K562 (cell line): ENCODE data around the gene ZDHHC18. TPM values are rescaled to one million over a fixed set of nuclear protein-coding genes. Genes with fewer than 3 reads are reported as not detected.

Source experiments
- LEF1 ChIP-seq: fragments of 450-650 bp; IDR thresholded peaks from 2 replicates; pipeline ENCODE4 v1.6.1; 2016; ENCODE audit warnings: mild to moderate bottlenecking
- TSC22D4 ChIP-seq: fragments of 450-650 bp; IDR thresholded peaks from 2 replicates; pipeline ENCODE4 v1.6.1; 2016; ENCODE audit warnings: missing genetic modification characterization, missing biosample characterization, control low read depth
- ZNF586 ChIP-seq: fragments of 450-650 bp; formaldehyde crosslinking; conservative IDR thresholded peaks from 2 replicates; pipeline ENCODE4 v1.4.0; 2020; ENCODE audit warnings: mild to moderate bottlenecking, moderate library complexity
- polyA plus RNA-seq, 8 experiments: library from polyadenylated mRNA; depleted of rRNA in 4 of 8; stranded (reverse) in 5 of 8; unstranded in 3 of 8; fragments of >200 nt; fragmentation: Nextera tagmentation in 2 of 8; fragmentation: Illumina TruSeq in 1 of 8; extraction: Ambion mirVana in 2 of 8; extraction: Trizol in 1 of 8; gene quantifications; 2 replicates each; pipeline versions ENCODE4 v1.2.1 to v1.2.3, GENCODE V29; 2011 to 2014; ENCODE audit warnings: inconsistent platforms in 1 of 8, missing spikeins in 1 of 8
- total RNA-seq, 7 experiments: library from RNA; depleted of rRNA in 6 of 7; stranded (reverse); fragments of >200 nt in 6 of 7; fragmentation: Illumina TruSeq in 2 of 7; extraction: Trizol in 2 of 7; gene quantifications; 2 replicates each; pipeline versions ENCODE4 v1.2.1 to v1.2.3, GENCODE V29; 2011 to 2021; ENCODE audit warnings: low replicate concordance in 1 of 7
- TF ChIP-seq, protein P1 (sequence below), 2 experiments: IDR thresholded peaks in 1 of 2; conservative IDR thresholded peaks in 1 of 2; 2 replicates each; pipeline ENCODE4 v1.6.1; 2016; ENCODE audit warnings: low read depth in 2 of 2, mild to moderate bottlenecking in 1 of 2, missing compliant biosample characterization in 1 of 2, missing genetic modification characterization in 1 of 2, moderate library complexity in 1 of 2
- TF ChIP-seq, protein P2 (sequence below): conservative IDR thresholded peaks from 2 replicates; pipeline ENCODE4 v1.6.1; 2011; ENCODE audit warnings: low read depth, mild to moderate bottlenecking, low read length; ENCODE audit not compliant: control insufficient read depth
- TF ChIP-seq, protein P3 (sequence below): fragments of 250-450 bp; sonication (Bioruptor Pico); IDR thresholded peaks from 2 replicates; pipeline ENCODE4 v1.4.0; 2020
- TF ChIP-seq, protein P4 (sequence below): fragments of 450-650 bp; conservative IDR thresholded peaks from 2 replicates; pipeline ENCODE4 v1.6.1; 2016; ENCODE audit warnings: missing genetic modification characterization, low read depth, mild to moderate bottlenecking, control low read depth, missing compliant biosample characterization
- TF ChIP-seq, protein P5 (sequence below), 3 experiments: IDR thresholded peaks in 2 of 3; conservative IDR thresholded peaks in 1 of 3; 2 replicates each; pipeline ENCODE4 v1.5.1; 2011 to 2012; ENCODE audit warnings: low read length in 3 of 3, mild to moderate bottlenecking in 3 of 3, control low read depth in 2 of 3, improper control_type of control experiment in 1 of 3, inconsistent platforms in 1 of 3, low read depth in 1 of 3, mixed read lengths in 1 of 3, moderate library complexity in 1 of 3; ENCODE audit not compliant: insufficient read depth in 2 of 3
- TF ChIP-seq, protein P6 (sequence below): sonication (generic); formaldehyde crosslinking; IDR thresholded peaks from 2 replicates; pipeline ENCODE4 v1.8.0; 2022; ENCODE audit warnings: missing genetic modification reagents, mild to moderate bottlenecking, moderate library complexity, borderline replicate concordance

Gene ZDHHC18
- total and polyA plus RNA-seq, 9 of the 15 experiments (the other 6 are each of a cell fraction or from before 2014, with no cell fraction given), result 0.42 to 35.6 (median 15.8) TPM

DNA sequence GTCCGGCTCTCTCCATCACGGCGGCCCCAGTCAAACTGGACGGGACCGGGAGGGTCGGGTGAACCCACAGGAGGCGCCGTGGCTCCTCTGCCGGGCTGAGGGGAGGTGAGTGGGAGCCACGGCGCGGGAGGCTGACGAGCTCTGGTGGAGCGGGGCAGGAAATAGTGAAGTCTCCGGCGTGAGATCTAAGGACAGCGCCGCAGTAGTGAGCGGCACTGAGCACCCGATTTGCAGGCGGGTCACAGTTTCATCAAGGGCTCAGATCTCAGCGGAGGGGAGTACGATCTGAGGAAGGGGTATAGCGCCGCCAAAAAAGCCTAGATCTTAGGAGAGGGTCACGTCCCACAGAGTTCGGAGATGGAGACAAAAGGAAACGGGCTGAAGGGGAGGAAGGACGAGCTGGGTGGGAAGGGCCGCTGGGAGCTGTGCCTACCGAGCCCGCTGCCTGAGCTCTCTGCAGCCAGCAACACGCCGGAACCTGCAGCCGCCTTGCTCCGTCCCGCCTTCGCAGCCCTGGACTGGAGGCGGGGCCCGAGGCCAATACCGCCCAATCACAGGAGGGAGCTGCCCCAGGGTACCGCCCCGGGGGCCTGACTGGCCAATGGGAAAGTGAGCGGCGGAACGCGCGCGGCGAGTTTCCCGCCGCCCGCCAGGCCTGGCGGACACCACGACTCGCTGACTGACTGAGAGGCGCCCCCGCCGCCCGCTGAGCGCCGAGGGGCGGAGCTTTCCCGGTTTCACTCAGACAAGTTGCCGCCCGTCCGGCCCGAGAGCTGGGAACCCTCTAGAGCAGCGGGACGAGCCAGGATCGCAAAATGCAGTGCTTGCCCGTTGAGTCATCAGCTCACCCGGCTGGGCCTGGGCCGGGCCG lies 38.4 kb downstream of the ZDHHC18 start (continued):
- TF ChIP-seq, protein P1, sequence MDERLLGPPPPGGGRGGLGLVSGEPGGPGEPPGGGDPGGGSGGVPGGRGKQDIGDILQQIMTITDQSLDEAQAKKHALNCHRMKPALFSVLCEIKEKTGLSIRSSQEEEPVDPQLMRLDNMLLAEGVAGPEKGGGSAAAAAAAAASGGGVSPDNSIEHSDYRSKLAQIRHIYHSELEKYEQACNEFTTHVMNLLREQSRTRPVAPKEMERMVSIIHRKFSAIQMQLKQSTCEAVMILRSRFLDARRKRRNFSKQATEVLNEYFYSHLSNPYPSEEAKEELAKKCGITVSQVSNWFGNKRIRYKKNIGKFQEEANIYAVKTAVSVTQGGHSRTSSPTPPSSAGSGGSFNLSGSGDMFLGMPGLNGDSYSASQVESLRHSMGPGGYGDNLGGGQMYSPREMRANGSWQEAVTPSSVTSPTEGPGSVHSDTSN (CRISPR knock-in tag; IDR thresholded peaks at IDR 0.05; ENCODE audit: low read depth), result 0 out of 2 replicates have a peak, but pooled peaks have one; percentile 25
- TF ChIP-seq, protein P1 (tag; conservative IDR thresholded peaks at IDR 0.05; ENCODE audit: low read depth), result peak; percentile 64; the same call in 1 of the 2 replicates
- TF ChIP-seq, protein P2, sequence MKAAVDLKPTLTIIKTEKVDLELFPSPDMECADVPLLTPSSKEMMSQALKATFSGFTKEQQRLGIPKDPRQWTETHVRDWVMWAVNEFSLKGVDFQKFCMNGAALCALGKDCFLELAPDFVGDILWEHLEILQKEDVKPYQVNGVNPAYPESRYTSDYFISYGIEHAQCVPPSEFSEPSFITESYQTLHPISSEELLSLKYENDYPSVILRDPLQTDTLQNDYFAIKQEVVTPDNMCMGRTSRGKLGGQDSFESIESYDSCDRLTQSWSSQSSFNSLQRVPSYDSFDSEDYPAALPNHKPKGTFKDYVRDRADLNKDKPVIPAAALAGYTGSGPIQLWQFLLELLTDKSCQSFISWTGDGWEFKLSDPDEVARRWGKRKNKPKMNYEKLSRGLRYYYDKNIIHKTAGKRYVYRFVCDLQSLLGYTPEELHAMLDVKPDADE, result no peak; the same call in 1 of the 2 replicates
- TF ChIP-seq, protein P3, sequence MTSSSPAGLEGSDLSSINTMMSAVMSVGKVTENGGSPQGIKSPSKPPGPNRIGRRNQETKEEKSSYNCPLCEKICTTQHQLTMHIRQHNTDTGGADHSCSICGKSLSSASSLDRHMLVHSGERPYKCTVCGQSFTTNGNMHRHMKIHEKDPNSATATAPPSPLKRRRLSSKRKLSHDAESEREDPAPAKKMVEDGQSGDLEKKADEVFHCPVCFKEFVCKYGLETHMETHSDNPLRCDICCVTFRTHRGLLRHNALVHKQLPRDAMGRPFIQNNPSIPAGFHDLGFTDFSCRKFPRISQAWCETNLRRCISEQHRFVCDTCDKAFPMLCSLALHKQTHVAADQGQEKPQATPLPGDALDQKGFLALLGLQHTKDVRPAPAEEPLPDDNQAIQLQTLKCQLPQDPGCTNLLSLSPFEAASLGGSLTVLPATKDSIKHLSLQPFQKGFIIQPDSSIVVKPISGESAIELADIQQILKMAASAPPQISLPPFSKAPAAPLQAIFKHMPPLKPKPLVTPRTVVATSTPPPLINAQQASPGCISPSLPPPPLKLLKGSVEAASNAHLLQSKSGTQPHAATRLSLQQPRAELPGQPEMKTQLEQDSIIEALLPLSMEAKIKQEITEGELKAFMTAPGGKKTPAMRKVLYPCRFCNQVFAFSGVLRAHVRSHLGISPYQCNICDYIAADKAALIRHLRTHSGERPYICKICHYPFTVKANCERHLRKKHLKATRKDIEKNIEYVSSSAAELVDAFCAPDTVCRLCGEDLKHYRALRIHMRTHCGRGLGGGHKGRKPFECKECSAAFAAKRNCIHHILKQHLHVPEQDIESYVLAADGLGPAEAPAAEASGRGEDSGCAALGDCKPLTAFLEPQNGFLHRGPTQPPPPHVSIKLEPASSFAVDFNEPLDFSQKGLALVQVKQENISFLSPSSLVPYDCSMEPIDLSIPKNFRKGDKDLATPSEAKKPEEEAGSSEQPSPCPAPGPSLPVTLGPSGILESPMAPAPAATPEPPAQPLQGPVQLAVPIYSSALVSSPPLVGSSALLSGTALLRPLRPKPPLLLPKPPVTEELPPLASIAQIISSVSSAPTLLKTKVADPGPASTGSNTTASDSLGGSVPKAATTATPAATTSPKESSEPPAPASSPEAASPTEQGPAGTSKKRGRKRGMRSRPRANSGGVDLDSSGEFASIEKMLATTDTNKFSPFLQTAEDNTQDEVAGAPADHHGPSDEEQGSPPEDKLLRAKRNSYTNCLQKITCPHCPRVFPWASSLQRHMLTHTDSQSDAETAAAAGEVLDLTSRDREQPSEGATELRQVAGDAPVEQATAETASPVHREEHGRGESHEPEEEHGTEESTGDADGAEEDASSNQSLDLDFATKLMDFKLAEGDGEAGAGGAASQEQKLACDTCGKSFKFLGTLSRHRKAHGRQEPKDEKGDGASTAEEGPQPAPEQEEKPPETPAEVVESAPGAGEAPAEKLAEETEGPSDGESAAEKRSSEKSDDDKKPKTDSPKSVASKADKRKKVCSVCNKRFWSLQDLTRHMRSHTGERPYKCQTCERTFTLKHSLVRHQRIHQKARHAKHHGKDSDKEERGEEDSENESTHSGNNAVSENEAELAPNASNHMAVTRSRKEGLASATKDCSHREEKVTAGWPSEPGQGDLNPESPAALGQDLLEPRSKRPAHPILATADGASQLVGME (CRISPR knock-in tag), result no peak
- no peak for TF ChIP-seq ZNF586 (CRISPR knock-in tag)
- TF ChIP-seq LEF1, result no peak
- TF ChIP-seq, protein P4, sequence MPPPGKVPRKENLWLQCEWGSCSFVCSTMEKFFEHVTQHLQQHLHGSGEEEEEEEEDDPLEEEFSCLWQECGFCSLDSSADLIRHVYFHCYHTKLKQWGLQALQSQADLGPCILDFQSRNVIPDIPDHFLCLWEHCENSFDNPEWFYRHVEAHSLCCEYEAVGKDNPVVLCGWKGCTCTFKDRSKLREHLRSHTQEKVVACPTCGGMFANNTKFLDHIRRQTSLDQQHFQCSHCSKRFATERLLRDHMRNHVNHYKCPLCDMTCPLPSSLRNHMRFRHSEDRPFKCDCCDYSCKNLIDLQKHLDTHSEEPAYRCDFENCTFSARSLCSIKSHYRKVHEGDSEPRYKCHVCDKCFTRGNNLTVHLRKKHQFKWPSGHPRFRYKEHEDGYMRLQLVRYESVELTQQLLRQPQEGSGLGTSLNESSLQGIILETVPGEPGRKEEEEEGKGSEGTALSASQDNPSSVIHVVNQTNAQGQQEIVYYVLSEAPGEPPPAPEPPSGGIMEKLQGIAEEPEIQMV (tag), result no peak
- TF ChIP-seq, protein P5, sequence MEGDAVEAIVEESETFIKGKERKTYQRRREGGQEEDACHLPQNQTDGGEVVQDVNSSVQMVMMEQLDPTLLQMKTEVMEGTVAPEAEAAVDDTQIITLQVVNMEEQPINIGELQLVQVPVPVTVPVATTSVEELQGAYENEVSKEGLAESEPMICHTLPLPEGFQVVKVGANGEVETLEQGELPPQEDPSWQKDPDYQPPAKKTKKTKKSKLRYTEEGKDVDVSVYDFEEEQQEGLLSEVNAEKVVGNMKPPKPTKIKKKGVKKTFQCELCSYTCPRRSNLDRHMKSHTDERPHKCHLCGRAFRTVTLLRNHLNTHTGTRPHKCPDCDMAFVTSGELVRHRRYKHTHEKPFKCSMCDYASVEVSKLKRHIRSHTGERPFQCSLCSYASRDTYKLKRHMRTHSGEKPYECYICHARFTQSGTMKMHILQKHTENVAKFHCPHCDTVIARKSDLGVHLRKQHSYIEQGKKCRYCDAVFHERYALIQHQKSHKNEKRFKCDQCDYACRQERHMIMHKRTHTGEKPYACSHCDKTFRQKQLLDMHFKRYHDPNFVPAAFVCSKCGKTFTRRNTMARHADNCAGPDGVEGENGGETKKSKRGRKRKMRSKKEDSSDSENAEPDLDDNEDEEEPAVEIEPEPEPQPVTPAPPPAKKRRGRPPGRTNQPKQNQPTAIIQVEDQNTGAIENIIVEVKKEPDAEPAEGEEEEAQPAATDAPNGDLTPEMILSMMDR (IDR thresholded peaks at IDR 0.05 in 2 of 3, conservative IDR thresholded peaks at IDR 0.05 in 1 of 3; ENCODE audit: insufficient read depth in 2 of 3, low read depth in 1 of 3, low read length in 3 of 3), result peak in 1 of 3 experiments; percentile 15; a peak in 2 of 6 replicates
- no peak for TF ChIP-seq TSC22D4
- TF ChIP-seq, protein P6, sequence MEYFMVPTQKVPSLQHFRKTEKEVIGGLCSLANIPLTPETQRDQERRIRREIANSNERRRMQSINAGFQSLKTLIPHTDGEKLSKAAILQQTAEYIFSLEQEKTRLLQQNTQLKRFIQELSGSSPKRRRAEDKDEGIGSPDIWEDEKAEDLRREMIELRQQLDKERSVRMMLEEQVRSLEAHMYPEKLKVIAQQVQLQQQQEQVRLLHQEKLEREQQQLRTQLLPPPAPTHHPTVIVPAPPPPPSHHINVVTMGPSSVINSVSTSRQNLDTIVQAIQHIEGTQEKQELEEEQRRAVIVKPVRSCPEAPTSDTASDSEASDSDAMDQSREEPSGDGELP (CRISPR knock-in tag), result peak; percentile 84
